ENCODE results near the gene PNLDC1. TPM values are rescaled to one million over a fixed set of nuclear protein-coding genes. Genes with fewer than 3 reads are reported as not detected.

PNLDC1 gene, protein sequence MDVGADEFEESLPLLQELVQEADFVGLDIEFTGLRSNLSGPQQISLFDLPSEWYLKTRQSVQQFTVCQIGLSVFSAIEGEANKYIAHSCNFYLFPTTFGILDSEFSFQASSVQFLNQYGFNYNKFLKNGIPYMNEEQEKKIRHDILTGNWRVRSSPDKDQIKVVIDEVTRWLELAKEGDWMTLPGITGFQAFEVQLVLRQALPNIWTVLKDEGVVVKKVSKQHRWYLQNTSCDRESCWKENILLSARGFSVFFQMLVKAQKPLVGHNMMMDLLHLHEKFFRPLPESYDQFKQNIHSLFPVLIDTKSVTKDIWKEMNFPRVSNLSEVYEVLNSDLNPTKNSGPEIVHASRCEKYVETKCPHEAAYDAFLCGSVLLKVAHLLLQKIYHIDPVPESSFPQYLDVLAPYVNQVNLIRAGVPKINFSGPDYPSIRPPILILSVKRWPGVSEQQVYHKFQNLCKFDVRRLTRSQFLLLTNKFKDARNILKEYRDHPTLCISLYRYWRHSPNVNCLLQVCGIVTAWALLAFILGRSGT
- polyA plus RNA-seq (2012; ENCODE audit: insufficient read depth, insufficient read length): 1.3 TPM

DNA sequence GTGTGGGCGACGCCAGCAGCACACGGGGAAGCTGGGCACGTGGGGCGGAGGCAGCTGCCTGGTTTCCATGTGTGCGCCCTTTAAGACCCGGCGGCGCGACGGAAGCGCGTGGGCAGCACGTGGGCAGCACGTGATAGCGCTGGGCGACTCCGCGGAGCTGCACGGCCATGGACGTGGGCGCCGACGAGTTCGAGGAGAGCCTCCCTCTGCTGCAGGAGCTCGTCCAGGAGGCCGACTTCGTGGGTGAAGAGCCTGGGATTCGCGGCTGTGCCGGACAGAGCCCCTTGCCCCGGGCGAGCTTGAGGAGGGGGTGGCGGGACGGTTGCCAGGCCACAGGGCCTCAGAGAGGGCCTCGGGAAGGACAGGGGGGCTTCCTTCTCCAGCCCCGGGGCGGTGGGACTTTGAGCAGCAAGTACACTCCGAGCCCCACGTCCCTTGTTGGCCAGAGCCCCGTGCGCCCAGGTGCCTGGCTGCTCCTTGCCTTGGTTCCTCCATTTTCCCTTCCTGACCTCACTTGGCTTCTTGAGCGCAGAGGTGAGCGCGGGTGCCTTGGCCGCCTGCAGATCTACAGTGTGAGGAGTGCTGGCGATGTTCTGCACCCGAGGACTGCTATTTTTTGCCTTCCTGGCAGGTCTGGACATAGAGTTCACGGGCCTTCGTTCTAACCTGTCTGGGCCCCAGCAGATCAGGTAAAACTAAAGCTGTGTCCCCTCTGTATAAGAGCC lies at the start of gene PNLDC1:
Gene PNLDC1 (plus strand): TSS at position 136 of the 725 bp plus-strand sequence. CDS start 32 bp downstream, at position 168.
- H3K4me3 ChIP-seq (ENCODE audit: low read length): no peak within 1 kb of the TSS
- DNase-seq (ENCODE audit: low read depth, low spot score): no peak

DNA sequence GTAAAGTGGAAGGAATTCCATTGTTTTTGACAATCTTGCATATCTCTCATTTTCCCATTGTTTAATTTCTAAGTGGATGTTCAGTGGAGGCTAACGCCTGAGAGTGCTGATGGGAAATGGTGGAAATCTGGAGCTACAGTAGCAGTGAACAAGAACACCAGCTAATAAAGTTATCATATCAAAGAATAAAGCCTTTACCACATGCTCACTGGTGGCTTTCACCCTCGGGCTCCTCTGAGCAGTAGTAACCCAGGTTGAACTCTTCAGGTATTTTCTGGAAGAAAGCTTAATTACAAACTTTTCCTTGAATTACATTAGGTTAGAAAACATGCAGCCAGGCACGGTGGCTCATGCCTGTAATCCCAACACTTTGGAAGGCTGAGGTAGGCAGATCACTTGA lies 48.6 kb upstream of the PNLDC1 start:
- no peak for DNase-seq (ENCODE audit: low read depth, low spot score)
- no peak overlapping the region for H3K4me3 ChIP-seq (ENCODE audit: low read length)

DNA sequence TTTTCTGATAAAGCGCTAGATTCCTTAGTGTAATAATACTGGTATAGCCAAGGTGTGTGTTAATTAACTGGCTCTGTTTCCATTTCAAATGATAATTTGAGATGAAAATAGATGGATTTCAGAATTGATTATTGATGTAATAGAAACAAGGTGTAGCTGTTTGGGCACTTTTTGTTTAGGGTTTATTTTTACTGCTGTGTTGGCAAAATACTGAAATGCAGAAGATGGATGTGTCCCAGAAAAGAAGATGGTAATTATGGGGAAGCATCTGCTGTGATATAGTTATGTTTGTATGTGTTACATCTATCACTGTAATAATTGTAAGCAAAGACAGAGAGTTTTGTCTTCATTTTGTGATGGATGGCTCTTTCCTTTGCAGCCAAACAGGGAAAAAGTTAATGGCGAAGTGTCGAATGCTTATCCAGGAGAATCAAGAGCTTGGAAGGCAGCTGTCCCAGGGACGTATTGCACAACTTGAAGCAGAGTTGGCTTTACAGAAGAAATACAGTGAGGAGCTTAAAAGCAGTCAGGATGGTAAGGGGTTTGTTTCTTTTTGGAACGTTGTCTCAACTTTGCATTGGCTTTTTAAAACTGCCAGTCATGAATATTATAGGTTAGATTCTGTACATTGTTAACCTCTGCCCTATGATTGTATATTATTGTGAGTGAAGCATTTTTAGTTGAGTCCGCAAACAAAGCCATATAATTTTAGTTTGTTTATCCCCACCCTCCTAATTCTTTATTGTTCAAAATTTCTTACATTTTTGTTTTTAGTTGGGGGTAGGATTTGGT lies 46.8 kb upstream of the PNLDC1 start:
- H3K4me3 ChIP-seq (ENCODE audit: low read length): no peak overlapping the region
- no peak for DNase-seq (ENCODE audit: low read depth, low spot score)

DNA sequence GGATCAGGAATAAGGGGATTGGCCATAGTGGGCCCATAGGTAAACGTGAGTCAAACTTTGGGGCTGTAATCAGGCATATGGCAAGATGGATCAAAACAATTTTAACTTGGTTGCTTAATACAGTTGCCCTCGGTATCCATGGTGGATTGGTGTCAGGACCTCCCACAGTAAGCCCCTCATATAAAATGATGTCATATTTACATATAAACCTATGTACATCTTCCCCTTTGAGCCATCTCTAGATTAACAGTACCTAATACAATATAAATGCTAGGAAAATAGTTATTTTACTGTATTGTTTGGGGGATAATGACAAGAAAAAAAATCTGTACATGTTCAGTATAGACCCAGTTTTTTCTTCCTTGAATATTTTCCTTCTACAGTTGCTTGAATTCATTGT lies 45.7 kb upstream of the PNLDC1 start:
- DNase-seq (ENCODE audit: low read depth, low spot score): no peak
- H3K4me3 ChIP-seq (ENCODE audit: low read length): no peak overlapping the region

DNA sequence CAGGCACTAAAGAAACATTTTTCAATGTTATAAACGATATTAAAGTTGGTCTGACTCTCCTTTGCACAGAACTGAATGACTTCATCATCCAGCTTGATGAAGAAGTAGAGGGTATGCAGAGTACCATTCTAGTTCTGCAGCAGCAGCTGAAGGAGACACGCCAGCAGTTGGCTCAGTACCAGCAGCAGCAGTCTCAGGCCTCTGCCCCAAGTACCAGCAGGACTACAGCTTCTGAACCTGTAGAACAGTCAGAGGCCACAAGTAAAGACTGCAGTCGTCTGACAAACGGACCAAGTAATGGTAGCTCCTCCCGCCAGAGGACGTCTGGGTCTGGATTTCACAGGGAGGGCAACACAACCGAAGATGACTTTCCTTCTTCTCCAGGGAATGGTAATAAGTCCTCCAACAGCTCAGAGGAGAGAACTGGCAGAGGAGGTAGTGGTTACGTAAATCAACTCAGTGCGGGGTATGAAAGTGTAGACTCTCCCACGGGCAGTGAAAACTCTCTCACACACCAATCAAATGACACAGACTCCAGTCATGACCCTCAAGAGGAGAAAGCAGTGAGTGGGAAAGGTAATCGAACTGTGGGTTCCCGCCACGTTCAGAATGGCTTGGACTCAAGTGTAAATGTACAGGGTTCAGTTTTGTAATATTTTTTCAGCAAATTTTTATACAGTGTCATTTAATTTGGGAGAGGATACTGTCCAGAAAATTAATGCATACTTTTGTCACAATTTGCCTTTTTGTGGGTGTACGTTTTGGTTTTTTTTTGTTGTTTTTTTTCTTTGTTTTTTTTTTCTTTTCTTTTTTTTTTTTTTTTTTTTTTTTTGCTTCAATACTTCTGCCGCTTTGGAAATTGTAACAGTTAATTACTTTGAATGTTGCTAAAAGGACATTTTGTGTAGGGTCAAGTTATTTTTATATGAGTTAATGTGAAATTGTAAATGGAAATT lies 44.8 kb upstream of the PNLDC1 start:
- no peak overlapping the region for H3K4me3 ChIP-seq (ENCODE audit: low read length)
- no peak for DNase-seq (ENCODE audit: low read depth, low spot score)

DNA sequence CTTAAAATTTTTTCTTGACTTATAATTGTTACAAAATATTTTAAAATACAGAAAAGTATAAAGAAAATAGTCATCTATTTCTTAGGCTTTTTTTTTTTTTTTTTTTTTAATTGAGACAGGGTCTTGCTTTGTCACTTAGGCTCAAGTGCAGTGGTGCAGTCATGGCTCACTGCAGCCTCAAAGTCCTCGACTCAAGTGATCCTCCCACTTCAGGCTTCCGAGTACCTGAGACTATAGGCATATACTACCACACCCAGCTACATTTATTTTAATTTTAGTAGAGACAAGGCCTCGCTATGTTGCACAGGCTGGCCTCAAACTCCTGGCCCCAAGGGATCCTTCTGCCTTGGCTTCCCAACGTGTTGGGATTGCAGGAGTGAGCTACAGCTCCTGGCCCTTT lies 43.6 kb upstream of the PNLDC1 start:
- no peak overlapping the region for H3K4me3 ChIP-seq (ENCODE audit: low read length)
- no peak for DNase-seq (ENCODE audit: low read depth, low spot score)

DNA sequence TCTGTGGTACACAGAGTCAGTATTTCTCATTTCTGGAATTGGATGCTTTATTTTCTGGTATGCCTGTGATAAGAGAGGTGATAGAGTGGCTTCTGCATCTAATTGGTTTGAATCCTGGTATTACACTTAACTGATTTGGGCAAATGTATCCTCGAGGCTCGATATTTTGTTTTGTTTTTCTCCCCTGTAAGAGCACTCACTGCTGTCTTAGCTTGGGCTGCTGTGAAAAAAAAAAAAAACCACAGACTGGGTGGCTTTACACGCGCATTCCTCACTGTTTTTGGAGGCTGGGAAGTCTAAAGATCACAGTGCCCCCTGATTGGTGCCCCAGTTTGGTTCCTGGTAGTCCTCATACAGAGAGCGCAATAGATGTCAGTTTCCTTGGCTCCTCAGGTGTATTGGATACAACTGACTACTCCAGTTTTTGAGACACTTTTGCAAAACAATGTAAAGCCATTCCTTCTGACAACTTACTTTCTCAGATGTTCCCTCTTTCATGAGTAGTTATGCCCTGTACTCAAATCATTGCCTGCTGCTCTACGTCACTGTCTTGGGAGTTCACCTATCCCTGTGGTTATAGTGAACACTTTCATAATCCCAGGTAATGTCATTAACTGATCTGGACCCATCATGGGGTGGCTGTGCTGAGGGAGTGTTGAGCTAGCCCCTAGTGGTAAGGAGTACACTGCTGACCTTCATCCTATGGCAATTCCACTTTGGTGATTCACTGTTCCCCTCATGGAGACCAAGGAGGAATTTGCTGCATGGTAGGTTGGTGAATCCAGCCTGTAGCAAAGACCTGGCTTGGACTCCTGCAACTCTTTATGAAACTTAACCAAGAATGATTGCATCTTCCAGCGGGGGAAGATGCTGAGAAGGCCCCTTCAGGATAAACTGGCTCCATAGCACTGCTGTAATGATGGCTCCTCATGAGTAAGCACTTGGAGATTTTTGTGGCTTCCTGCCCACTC lies 41.8 kb upstream of the PNLDC1 start:
- no peak overlapping the region for H3K4me3 ChIP-seq (ENCODE audit: low read length)
- no peak for DNase-seq (ENCODE audit: low read depth, low spot score)

DNA sequence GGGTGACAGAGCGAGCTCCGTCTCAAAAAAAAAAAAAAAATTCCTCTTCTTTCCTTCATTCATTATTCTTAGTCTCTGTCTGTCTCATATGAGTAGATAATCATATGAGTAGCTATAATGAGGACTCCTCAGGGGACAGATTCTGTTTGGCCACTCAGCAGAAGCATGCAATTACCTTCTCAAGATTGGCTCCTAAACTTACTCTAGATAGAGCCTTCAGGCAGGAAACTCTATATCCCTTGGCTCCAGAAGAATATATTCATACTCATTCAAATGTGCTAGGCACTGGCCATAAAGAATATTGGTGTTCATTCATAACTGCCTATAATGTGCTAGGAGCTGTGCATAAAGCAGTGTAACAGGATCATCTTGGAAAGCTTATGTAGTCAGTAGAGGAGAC lies 40.4 kb upstream of the PNLDC1 start:
- DNase-seq (ENCODE audit: low read depth, low spot score): no peak
- H3K4me3 ChIP-seq (ENCODE audit: low read length): no peak overlapping the region

DNA sequence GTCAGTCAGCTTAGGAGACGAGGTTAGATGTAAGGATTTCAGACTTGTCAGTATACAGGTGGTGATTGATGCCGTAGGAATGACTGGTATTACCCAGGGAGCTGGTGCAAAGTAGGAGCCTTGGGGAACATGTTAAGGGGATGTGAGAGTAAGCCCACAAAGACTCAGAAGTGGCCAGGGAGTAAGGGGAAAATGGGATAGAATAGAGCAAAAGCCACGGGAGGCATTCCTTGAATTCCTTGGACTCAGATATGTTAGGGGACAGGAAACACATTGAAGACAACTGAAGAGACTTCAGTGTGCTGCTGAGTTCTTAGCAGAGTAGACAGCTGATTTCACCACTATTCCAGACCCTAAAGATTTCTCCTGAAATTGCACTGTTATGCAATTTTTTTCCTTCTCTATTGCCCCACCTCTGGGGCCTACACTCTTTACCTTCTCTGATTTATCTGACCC lies 39.4 kb upstream of the PNLDC1 start:
- peak overlapping the region; percentile 91 for H3K4me3 ChIP-seq (ENCODE audit: low read length)
- no peak for DNase-seq (ENCODE audit: low read depth, low spot score)

DNA sequence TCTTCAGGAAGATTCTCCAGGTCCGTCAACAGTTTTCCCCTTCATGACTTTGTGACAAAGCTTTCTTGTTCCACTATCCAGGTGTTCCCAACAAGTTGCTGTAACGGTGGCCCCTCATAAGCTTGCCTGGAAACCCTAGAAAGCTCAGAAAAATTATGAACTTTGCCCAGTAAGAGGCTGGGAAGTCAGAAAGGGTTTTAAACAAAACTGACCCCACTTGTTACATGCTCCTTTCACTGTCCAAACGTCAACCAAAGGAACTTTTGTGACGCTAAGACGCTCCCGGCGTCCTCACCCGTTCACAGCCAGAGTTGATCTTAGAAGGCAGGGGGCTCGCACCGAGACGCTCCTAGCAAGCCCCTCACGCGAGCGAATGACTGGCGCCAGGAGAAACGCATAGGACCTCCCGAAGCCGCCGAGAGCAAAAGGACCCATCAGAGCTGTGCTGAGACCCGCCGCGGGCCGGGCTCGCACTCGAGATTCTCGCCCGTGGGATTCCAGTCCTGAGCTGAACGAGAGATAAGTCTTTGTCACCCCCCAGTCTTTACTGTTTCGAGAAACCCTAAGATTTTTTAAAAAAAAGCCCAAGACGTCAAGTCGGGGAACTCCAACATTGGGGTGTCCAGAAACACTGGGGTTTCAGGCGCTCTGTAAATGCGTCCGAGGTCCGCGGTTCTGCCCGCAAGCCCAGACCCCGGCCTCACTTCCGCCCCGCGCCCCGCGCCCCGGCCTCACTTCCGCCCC lies 38.8 kb upstream of the PNLDC1 start:
- no peak for DNase-seq (ENCODE audit: low read depth, low spot score)
- H3K4me3 ChIP-seq (ENCODE audit: low read length): peak overlapping the region; percentile 91

DNA sequence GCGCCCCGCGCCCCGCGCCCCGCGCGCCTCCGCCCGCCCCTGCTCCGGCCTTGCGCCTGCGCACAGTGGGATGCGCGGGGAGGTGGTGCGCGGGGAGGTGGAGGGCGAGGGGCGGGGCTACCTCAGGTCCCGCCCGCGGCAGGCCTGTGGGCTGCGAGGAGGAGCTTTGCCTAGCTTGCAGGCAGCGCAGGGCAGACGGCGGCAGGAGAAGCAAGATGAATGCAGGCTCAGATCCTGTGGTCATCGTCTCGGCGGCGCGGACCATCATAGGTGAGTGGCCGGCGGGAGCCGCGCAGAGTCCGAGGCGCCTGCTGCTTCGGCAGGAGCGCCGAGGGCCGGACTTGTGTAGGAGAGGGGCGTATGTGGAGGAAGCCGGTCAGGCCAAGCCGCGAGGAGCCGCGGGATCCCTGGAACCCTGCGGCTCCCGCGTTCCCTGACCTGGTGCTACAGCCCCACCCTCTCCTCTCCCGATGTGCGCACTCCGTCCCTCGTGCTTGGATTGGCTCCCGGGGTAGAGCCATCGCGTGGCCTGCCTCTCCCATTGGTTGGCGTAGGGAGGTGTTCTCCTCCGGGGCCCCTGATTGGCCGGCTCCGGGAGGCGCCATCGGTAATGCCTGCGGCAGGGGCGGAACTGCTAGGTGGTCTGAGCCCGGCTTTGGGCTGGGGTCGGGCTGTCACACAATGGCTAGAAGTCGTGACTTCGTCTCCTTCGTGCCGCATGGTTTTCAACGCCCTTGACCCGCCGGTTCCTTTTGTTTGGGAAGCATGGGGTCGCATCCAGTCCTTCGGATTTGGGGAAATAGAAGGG lies 38.0 kb upstream of the PNLDC1 start, which contains the start of gene ACAT2:
Gene ACAT2 (plus strand): TSS at position 173 of the 808 bp plus-strand sequence. CDS start 43 bp downstream, at position 216.
- DNase-seq (ENCODE audit: low read depth, low spot score): peak; percentile 94
- H3K4me3 ChIP-seq (ENCODE audit: low read length): peak within 1 kb of the TSS; percentile 91

DNA sequence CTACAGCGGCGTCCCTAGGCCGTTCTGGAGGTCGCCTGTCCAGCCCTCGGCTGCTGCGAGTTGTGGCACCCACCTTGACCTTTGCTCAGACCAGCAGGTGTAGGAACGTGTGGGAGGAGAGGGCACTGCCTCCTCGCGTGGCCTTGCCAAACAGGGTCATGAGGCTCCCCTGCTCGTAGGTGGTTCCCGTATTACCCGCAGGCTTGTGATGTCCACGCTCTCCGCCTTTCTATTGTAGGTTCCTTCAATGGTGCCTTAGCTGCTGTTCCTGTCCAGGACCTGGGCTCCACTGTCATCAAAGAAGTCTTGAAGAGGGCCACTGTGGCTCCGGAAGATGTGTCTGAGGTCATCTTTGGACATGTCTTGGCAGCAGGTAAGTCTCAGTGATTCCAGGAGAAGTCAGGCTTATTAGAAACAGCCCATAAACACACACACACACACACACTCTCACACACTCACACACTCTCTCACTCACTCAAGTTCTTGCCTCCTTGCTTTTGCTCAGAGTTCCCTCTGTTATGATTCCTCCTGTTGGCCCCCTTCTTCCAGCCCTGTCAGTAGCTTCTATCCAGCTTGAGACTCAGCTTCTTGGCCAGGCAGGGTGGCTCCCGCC lies 37.3 kb upstream of the PNLDC1 start:
- H3K4me3 ChIP-seq (ENCODE audit: low read length): peak overlapping the region; percentile 91

DNA sequence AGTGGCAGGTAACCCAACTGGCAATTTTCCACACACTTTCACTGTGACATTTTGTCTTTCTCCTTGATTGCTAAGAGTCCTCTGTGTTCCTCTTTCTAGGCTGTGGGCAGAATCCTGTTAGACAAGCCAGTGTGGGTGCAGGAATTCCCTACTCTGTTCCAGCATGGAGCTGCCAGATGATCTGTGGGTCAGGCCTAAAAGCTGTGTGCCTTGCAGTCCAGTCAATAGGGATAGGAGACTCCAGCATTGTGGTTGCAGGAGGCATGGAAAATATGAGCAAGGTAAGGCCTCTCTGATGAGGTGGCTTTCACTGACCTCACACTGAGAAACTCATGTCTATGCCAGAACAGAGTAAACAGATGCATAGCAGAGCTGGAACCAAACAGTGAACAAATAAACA lies 33.2 kb upstream of the PNLDC1 start:
- no peak overlapping the region for H3K4me3 ChIP-seq (ENCODE audit: low read length)
- no peak for DNase-seq (ENCODE audit: low read depth, low spot score)

More for the DNA sequence above, 37.3 kb upstream of the PNLDC1 start:
- DNase-seq (ENCODE audit: low read depth, low spot score): no peak

DNA sequence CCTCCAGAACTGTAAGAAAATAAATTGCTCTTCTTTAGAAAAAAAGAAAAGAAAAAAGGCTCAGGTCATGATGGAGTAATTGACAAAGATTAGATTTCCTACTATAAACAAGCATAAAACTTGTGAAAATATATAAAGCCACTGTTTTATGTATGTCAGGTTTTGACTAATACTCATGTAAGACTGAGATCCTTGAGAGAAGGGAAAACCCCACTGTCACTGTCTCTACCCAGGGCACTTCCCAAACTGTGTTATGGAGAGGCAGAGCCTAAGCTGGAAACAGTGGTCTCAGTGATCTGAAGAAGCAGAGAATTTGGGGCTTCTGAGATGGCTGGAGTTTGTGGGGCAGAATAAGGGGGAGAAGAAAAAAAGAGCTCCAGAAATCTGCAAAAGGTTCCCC lies 30.6 kb upstream of the PNLDC1 start:
- DNase-seq (ENCODE audit: low read depth, low spot score): no peak

DNA sequence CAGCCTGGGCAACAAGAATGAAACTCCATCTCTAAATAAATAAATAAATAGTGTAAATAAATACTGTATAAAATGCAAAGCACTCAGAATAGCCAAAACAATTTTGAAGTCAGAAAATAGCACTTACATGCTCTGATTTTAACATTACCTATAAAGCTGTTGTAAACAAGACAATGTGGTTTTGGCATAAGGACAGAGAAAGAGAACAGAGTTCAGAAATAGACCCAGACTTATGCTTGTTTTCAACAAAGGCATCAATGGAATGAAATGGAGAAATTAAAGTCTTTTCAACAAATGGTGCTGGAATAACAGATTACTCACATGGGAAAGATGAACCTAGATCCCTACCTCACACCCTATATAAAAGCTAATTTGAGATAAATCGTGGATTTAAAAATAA lies 27.9 kb upstream of the PNLDC1 start:
- DNase-seq (ENCODE audit: low read depth, low spot score): no peak
- no peak overlapping the region for H3K4me3 ChIP-seq (ENCODE audit: low read length)

More for the DNA sequence above, 30.6 kb upstream of the PNLDC1 start:
- H3K4me3 ChIP-seq (ENCODE audit: low read length): no peak overlapping the region
